Jurkat, Clone E6-1 (cell line): ENCODE measurements around the gene PCDHGB4.
"Not testable (repeated sequence)": the region's sequence is repeated elsewhere in the genome, so short reads cannot be mapped to it uniquely, and the experiment has no call there.

ENCODE experiments used
- DNase-seq: peaks from one replicate; pipeline ENCODE4 v3.0.0-alpha.2; 2011; ENCODE audit warnings: low read depth, low spot score
- H3K4me3 ChIP-seq: 2 replicates; pipeline ENCODE4 v1.5.1; 2011; ENCODE audit warnings: mild to moderate bottlenecking, low read length, control low read depth, moderate library complexity

Gene PCDHGB4

GRCh38 chr5:141419074-141419880 is 31.8 kb downstream of the PCDHGB4 start:
- no peak for DNase-seq
- H3K4me3 ChIP-seq: no peak overlapping the region

GRCh38 chr5:141420855-141421488 is 33.5 kb downstream of the PCDHGB4 start, which contains the start of gene PCDHGA11:
PCDHGA11 (plus strand) TSS chr5:141421051; CDS start chr5:141421228, 177 bp downstream.
- DNase-seq: peak; percentile 24
- H3K4me3 ChIP-seq: no peak within 1 kb of the TSS

GRCh38 chr5:141421489-141421855 is 34.0 kb downstream of the PCDHGB4 start:
- no peak overlapping the region for H3K4me3 ChIP-seq
- DNase-seq: no peak

- no peak overlapping the region for H3K4me3 ChIP-seq
- no peak for DNase-seq
Observed at GRCh38 chr5:141422742-141423291, 35.3 kb downstream of the PCDHGB4 start.

- no peak overlapping the region for H3K4me3 ChIP-seq
- DNase-seq: no peak
Observed at GRCh38 chr5:141427783-141428426, 40.4 kb downstream of the PCDHGB4 start.

- DNase-seq: no peak
- no peak within 1 kb of the TSS for H3K4me3 ChIP-seq
Observed at GRCh38 chr5:141430332-141431113, 43.0 kb downstream of the PCDHGB4 start, which contains the start of gene PCDHGA12. PCDHGA12 (plus strand) TSS chr5:141430507; CDS start chr5:141430760, 253 bp downstream.

- no peak for DNase-seq
- no peak overlapping the region for H3K4me3 ChIP-seq
Observed at GRCh38 chr5:141431286-141431685, 43.8 kb downstream of the PCDHGB4 start.

- not testable (repeated sequence) for H3K4me3 ChIP-seq, DNase-seq
Observed at GRCh38 chr5:141432308-141432707, 44.8 kb downstream of the PCDHGB4 start.

- H3K4me3 ChIP-seq, DNase-seq: not testable (repeated sequence)
Observed at GRCh38 chr5:141432726-141433125, 45.2 kb downstream of the PCDHGB4 start.

GRCh38 chr5:141434006-141434405 is 46.5 kb downstream of the PCDHGB4 start:
- no peak overlapping the region for H3K4me3 ChIP-seq
- DNase-seq: no peak

GRCh38 chr5:141437221-141437620 is 49.7 kb downstream of the PCDHGB4 start:
- no peak for DNase-seq
- H3K4me3 ChIP-seq: no peak overlapping the region

GRCh38 chr5:141439411-141440141 is 52.1 kb downstream of the PCDHGB4 start:
- H3K4me3 ChIP-seq: no peak overlapping the region
- DNase-seq: no peak
